ENCODE data around the gene AUH.

DNA sequence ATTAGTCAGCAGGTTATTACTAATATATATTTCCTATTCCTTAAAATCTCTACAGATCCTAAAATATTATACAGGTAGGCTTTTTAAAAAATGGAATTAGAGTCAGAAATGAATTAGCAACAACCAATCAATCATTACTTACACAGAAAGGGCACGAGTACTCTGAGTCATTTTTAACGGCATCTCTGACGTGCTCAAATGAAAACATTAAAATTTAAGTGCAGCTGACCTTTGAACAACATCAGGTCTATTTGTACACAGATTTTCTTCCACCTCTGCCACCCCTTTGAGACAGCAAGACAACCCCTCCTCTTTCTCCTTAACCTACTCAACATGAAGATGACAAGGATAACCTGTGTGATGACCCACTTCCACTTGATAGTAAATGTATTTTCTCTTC is 19.1 kb downstream of the AUH start:
- TF ChIP-seq, protein P1, sequence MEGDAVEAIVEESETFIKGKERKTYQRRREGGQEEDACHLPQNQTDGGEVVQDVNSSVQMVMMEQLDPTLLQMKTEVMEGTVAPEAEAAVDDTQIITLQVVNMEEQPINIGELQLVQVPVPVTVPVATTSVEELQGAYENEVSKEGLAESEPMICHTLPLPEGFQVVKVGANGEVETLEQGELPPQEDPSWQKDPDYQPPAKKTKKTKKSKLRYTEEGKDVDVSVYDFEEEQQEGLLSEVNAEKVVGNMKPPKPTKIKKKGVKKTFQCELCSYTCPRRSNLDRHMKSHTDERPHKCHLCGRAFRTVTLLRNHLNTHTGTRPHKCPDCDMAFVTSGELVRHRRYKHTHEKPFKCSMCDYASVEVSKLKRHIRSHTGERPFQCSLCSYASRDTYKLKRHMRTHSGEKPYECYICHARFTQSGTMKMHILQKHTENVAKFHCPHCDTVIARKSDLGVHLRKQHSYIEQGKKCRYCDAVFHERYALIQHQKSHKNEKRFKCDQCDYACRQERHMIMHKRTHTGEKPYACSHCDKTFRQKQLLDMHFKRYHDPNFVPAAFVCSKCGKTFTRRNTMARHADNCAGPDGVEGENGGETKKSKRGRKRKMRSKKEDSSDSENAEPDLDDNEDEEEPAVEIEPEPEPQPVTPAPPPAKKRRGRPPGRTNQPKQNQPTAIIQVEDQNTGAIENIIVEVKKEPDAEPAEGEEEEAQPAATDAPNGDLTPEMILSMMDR (IDR thresholded peaks at IDR 0.05), result no peak
- TF ChIP-seq POLR2A (IDR thresholded peaks at IDR 0.05), result no peak

All from esophagus squamous epithelium (tissue), 4 donors.